Thyroid gland (tissue), 4 donors: ENCODE results near the gene SRBD1. TPM values are rescaled to one million over a fixed set of nuclear protein-coding genes. Genes with fewer than 3 reads are reported as not detected.

Source experiments
- DNase-seq, 2 donors: peaks; one replicate each; pipeline ENCODE4 v3.0.0-alpha.2; 2019
- H3K27ac ChIP-seq, 3 donors: fragments of 200-600 bp; sonication (generic); 1 replicate in 2 of 3; 2 replicates in 1 of 3; pipeline ENCODE4 v1.5.1; 2016 to 2019; ENCODE audit warnings: mild to moderate bottlenecking in 1 of 3, moderate library complexity in 1 of 3
- H3K27me3 ChIP-seq: fragments of 200-600 bp; sonication (generic); one replicate; pipeline ENCODE4 v1.5.1; 2019
- H3K36me3 ChIP-seq, 2 donors: fragments of 200-600 bp; sonication (generic); one replicate each; pipeline ENCODE4 v1.5.1; 2016 to 2019
- H3K4me1 ChIP-seq, 2 donors: fragments of 200-600 bp; sonication (generic); one replicate each; pipeline ENCODE4 v1.5.1; 2017 to 2019
- H3K4me3 ChIP-seq, 3 donors: fragments of 200-600 bp; sonication (generic); replicated peaks in 1 of 3; 1 replicate in 2 of 3; 2 replicates in 1 of 3; pipeline ENCODE4 v1.5.1; 2016; ENCODE audit warnings: mild to moderate bottlenecking in 1 of 3
- H3K9me3 ChIP-seq: fragments of 200-600 bp; sonication (generic); one replicate; pipeline ENCODE4 v1.5.1; 2017
- POLR2A ChIP-seq, 2 donors: fragments of 450-650 bp; IDR thresholded peaks; one replicate each; pipeline ENCODE4 v1.6.1; 2017; ENCODE audit warnings: antibody characterized with exemption in 2 of 2, mild to moderate bottlenecking in 2 of 2, moderate library complexity in 1 of 2
- WGBS, 2 donors: methylation state at CpG; one replicate each; pipeline ENCODE4 v1.1.5; 2017; 5-methylcytosine and 5-hydroxymethylcytosine counted together
- intact Hi-C: fragments of 100-400 bp; cut with DNase I; formaldehyde crosslinking; loops from one replicate; pipeline ENCODE4 v1.15.1; 2023
- total RNA-seq, 4 donors: library from RNA; depleted of rRNA; stranded (reverse); fragments of >200 nt; gene quantifications; one replicate each; pipeline ENCODE4 v1.2.3, GENCODE V29; 2016
- TF ChIP-seq, protein P1 (sequence below), 6 experiments: fragments of 200-600 bp in 3 of 6; fragments of 450-650 bp in 3 of 6; sonication (generic) in 3 of 6; IDR thresholded peaks; one replicate each; pipeline ENCODE4 v1.5.1; 2016 to 2019; ENCODE audit warnings: antibody characterized with exemption in 6 of 6, mild to moderate bottlenecking in 2 of 6, inconsistent platforms in 1 of 6, moderate library complexity in 1 of 6

Gene SRBD1
- total RNA-seq, 4 donors from 2014 or later: 23.1 to 33.3 (median 27.2) TPM

- DNase-seq: no peak
- Histone ChIP-seq H3K36me3 (peaks cover 10 to 23% of the 10 kb centered on the region in 2 donors), H3K27ac (no peak overlapping the region), H3K4me1 (no peaks in the 10 kb centered on the region), H3K27me3 (no peaks in the 10 kb centered on the region), H3K9me3 (no peaks in the 10 kb centered on the region), H3K4me3 (no peak overlapping the region)
- WGBS, 2 donors: 95 to 97% methylated on average over 2 of the region's 2 CpGs
- TF ChIP-seq, protein P1, sequence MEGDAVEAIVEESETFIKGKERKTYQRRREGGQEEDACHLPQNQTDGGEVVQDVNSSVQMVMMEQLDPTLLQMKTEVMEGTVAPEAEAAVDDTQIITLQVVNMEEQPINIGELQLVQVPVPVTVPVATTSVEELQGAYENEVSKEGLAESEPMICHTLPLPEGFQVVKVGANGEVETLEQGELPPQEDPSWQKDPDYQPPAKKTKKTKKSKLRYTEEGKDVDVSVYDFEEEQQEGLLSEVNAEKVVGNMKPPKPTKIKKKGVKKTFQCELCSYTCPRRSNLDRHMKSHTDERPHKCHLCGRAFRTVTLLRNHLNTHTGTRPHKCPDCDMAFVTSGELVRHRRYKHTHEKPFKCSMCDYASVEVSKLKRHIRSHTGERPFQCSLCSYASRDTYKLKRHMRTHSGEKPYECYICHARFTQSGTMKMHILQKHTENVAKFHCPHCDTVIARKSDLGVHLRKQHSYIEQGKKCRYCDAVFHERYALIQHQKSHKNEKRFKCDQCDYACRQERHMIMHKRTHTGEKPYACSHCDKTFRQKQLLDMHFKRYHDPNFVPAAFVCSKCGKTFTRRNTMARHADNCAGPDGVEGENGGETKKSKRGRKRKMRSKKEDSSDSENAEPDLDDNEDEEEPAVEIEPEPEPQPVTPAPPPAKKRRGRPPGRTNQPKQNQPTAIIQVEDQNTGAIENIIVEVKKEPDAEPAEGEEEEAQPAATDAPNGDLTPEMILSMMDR (IDR thresholded peaks at IDR 0.05): no peak
- TF ChIP-seq POLR2A (IDR thresholded peaks at IDR 0.05): no peak
- intact Hi-C loops: no loop called here
Measured at GRCh38 chr2:45602624-45603023, 8.4 kb downstream of the SRBD1 start.

GRCh38 chr2:45598545-45598944 is 12.5 kb downstream of the SRBD1 start:
- H3K9me3 ChIP-seq: no peaks in the 10 kb centered on the region
- intact Hi-C loops: no loop called here
- H3K4me3 ChIP-seq: no peak overlapping the region
- H3K4me1 ChIP-seq: peaks cover 0 to 10% of the 10 kb centered on the region in 2 donors
- no peak overlapping the region for H3K27ac ChIP-seq
- WGBS, 2 donors: 92 to 93% methylated on average over 4 of the region's 4 CpGs
- H3K36me3 ChIP-seq: peaks cover 10 to 23% of the 10 kb centered on the region in 2 donors
- no peaks in the 10 kb centered on the region for H3K27me3 ChIP-seq
- no peak for DNase-seq
- TF ChIP-seq POLR2A (IDR thresholded peaks at IDR 0.05): no peak
- TF ChIP-seq, protein P1 (IDR thresholded peaks at IDR 0.05): no peak

DNA sequence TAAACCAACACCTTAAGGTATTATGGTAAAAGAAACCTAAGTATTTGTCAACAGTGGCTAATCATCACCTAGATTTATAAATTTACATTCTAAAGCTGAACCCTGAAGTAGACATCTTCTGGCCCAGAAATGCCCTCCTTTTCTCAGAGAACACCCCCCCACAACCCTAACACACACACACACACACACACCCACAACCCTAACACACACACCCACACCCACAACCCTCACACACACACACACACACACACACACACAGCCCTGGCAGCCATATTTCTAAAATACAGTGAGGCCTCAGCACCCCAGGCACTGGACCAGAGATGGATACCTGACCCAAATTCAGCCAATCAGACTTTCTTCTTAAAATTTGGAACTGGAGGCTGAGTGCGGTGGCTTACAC is 14.3 kb downstream of the SRBD1 start:
- DNase-seq: no peak
- H3K27ac ChIP-seq: no peak overlapping the region
- no peaks in the 10 kb centered on the region for H3K9me3 ChIP-seq
- H3K27me3 ChIP-seq: no peaks in the 10 kb centered on the region
- TF ChIP-seq, protein P1 (IDR thresholded peaks at IDR 0.05): no peak
- no peak for TF ChIP-seq POLR2A (IDR thresholded peaks at IDR 0.05)
- H3K36me3 ChIP-seq: peaks cover 10 to 22% of the 10 kb centered on the region in 2 donors
- H3K4me3 ChIP-seq: no peak overlapping the region
- WGBS, 2 donors: 95 to 100% methylated on average over 1 of the region's 1 CpG
- intact Hi-C loops: no loop called here
- peaks cover 0 to 10% of the 10 kb centered on the region in 2 donors for H3K4me1 ChIP-seq

DNA sequence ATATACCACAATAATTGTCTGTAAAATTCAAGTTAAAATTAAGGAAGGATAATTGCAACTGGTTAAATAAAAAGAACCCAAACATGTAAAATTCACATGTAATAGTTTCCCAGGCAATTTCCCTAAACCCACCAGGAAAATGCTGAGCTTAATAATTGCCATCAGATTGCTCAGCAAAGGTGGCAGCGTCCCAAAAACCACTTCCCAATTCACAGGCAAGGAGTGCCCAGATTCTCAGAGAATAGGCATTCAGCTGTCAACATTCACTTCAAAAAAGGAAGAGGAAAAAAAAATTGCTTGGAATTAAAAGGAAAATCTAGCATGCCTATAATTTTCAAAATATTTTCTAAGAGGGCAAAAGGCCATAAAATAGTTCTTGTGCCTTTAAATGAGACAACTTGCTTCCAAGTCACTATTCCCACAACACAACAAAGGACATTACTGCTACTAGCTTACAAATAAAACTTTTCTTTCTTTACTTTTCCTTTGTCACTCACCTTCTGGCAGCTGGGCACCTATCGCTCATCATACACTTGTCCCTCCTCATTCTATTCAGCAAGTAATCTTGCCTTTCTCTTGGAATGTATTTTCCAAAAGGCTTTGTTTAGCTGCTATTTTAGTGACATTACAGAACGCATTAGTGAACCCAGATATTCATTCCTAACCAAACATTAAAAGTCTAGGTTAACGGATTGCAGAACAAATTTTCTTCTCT is 15.2 kb downstream of the SRBD1 start:
- Histone ChIP-seq H3K27ac (no peak overlapping the region), H3K9me3 (no peaks in the 10 kb centered on the region), H3K4me1 (peaks cover 0 to 10% of the 10 kb centered on the region in 2 donors), H3K36me3 (peaks cover 10 to 17% of the 10 kb centered on the region in 2 donors), H3K27me3 (no peaks in the 10 kb centered on the region), H3K4me3 (no peak overlapping the region)
- intact Hi-C loops: no loop called here
- peak; percentile 38 to 51 for DNase-seq
- TF ChIP-seq POLR2A (IDR thresholded peaks at IDR 0.05): no peak
- TF ChIP-seq, protein P1 (IDR thresholded peaks at IDR 0.05): no peak
- WGBS, 2 donors: 75 to 85% methylated on average over 4 of the region's 4 CpGs

- Histone ChIP-seq H3K9me3 (no peaks in the 10 kb centered on the region), H3K36me3 (no peaks in the 10 kb centered on the region), H3K27me3 (no peaks in the 10 kb centered on the region), H3K4me1 (peaks cover 0 to 6% of the 10 kb centered on the region in 2 donors), H3K4me3 (no peak overlapping the region), H3K27ac (no peak overlapping the region)
- intact Hi-C loops: no loop called here
- no peak for DNase-seq
- WGBS, 2 donors: 90 to 96% methylated on average over 1 of the region's 1 CpG
- TF ChIP-seq, protein P1 (IDR thresholded peaks at IDR 0.05): no peak
- TF ChIP-seq POLR2A (IDR thresholded peaks at IDR 0.05): no peak
Measured at GRCh38 chr2:45591073-45591472, 20.0 kb downstream of the SRBD1 start.
